Stimulated activated CD8-positive, alpha-beta memory T cell treated with anti-CD3 and anti-CD28 coated beads, Interleukin-7, amount 100 ng/mL, for 1 hour (primary cell): ENCODE data around the gene MYOM3.
A peak's percentile ranks its signal among the peaks of the same experiment; 100 is the strongest.
"Not testable (repeated sequence)": the region's sequence is repeated elsewhere in the genome, so short reads cannot be mapped to it uniquely, and the experiment has no call there.

Experiments
- DNase-seq, 2 donors: peaks; one replicate each; pipeline ENCODE4 v3.0.0-alpha.2; 2020; ENCODE audit warnings: low read depth in 2 of 2

MYOM3 gene

GRCh38 chr1:24071941-24072340, 40.0 kb downstream of the MYOM3 start:
- no peak for DNase-seq

- DNase-seq, result peak; percentile 34 to 45
These were observed 41.0 kb downstream of the MYOM3 start for GRCh38 chr1:24070821-24071393.

GRCh38 chr1:24069817-24070216, 42.1 kb downstream of the MYOM3 start:
- no peak for DNase-seq

GRCh38 chr1:24067978-24068377, 44.0 kb downstream of the MYOM3 start:
- DNase-seq, result no peak

DNA sequence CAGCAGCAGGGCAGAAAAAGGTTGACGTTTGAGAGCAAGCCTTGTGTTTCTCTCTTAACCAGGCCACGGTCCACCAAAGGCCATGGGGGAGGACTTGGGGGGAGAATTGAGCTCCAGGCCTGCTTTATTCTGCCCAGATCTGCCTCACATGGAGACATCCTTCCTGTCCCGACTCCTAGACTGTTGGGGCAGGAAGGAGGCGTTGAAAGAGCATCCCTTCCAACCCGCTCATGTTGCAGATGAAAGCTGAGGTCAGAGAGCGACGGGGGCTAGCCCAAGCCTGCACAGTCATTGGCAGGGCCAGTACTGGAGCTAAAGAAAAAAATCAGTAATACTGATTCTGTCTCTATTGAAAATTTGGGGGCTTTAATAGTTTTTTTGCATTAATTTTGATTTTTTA, 46.6 kb downstream of the MYOM3 start:
- no peak for DNase-seq

DNA sequence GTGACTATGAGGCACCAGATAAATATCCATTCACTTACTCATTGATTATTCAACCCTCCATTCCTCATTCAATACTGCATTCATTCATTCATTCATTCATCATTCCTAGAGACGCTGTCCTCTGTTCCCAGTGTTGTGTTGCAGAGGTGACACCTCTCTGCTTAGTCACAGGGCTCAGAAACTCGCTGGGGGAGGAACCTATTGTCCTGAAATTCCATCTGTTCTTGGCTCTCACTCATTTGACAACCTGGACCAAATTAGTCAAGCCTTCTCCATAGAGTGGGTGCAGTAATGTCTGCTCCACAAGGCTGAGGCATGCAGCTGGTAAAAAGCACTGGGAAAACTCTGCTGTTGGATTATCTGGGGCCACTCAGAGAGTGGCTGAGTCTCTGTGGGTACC, 49.7 kb downstream of the MYOM3 start:
- DNase-seq, result no peak

- DNase-seq, result no peak
These were observed 51.5 kb downstream of the MYOM3 start for GRCh38 chr1:24060482-24060881.

- DNase-seq, result no peak
These were observed 53.1 kb downstream of the MYOM3 start for GRCh38 chr1:24058671-24059455.

DNA sequence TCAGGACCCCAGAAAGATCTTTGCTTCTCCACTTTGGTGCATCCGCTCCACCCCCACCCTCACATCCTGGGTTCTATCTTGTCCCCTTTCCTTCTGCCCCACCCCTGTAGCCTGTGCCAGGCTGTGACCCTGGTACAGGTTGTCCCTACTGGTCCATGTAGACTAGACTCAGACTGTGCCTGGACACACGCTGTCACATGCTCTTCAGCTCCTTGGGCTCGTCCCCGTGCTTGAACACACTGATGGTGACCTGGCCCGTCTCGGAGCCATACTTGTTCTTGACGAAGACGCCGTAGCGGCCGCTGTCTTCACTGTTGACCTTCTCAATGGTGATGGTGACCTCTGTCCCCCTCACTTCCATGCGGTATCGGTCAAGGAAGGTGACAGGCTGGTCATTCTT, 54.8 kb downstream of the MYOM3 start:
- DNase-seq, result no peak

GRCh38 chr1:24055681-24056080, 56.3 kb downstream of the MYOM3 start:
- DNase-seq, result no peak

- no peak for DNase-seq
These were observed 59.7 kb downstream of the MYOM3 start for GRCh38 chr1:24052220-24052619.

DNA sequence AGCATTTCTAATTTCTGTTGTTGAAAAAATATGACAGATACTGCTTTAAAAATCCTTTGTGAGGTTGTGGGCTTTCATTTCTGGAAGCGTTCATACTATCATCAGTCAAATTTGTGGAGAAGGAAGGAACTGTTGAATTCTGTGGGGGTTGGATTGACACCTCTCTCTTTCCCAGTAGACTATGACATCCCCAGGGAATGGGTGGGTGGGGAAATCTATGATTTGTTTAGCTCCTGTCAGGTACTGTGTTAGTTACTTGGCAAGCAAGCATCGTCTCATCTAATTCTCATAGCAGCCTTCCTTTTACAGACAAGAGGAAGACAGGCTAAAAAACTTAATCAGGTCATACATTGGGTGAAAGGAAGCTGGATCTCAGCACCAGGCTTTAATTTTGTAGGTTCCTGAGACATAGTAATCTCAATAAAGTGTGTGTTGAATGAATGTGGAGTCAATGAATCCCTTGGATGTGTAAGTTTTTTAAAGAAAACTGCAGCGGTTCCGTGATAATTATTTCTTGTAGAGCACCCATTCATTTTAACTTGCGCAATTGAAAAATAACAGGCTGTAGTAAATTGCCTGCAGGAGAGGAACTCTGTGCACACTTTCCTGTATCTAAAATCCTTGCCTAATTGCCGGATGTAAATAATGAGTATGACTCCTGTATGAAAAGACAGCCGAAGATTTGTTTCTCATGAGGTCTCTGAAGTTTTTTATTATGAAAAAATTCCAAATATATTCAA, 60.6 kb downstream of the MYOM3 start:
- DNase-seq, result no peak

GRCh38 chr1:24049733-24050132, 62.2 kb downstream of the MYOM3 start:
- no peak for DNase-seq

GRCh38 chr1:24048894-24049293, 63.0 kb downstream of the MYOM3 start:
- not testable (repeated sequence) for DNase-seq

- DNase-seq, result no peak
These were observed 63.6 kb downstream of the MYOM3 start for GRCh38 chr1:24048205-24048869.

- no peak for DNase-seq
These were observed 64.8 kb downstream of the MYOM3 start for GRCh38 chr1:24047110-24047477.

- DNase-seq, result no peak
These were observed 66.2 kb downstream of the MYOM3 start for GRCh38 chr1:24045771-24046170.

- DNase-seq, result not testable (repeated sequence)
These were observed 67.3 kb downstream of the MYOM3 start for GRCh38 chr1:24044672-24045071.

GRCh38 chr1:24043345-24044032, 68.4 kb downstream of the MYOM3 start:
- DNase-seq, result no peak

GRCh38 chr1:24042315-24042714, 69.6 kb downstream of the MYOM3 start:
- no peak for DNase-seq

DNA sequence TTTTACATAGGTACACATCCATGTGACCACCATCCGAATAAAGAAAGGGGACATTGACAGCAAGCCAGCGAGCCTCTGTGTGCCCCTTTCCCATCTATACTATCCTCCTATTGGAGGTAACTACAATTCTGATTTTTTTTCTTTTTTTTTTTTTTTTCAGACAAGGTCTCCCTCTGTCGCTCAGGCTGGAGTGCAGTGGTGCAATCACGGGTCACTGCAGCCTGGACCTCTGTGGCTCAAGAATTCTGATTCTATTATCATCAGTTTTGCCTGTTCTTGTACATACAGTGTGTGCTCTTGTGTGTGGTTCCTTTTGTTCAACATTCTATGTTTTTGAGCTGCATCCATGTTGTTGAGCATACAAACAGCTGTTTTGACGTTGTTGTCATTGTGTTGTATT, 75.8 kb downstream of the MYOM3 start:
- DNase-seq, result no peak

DNA sequence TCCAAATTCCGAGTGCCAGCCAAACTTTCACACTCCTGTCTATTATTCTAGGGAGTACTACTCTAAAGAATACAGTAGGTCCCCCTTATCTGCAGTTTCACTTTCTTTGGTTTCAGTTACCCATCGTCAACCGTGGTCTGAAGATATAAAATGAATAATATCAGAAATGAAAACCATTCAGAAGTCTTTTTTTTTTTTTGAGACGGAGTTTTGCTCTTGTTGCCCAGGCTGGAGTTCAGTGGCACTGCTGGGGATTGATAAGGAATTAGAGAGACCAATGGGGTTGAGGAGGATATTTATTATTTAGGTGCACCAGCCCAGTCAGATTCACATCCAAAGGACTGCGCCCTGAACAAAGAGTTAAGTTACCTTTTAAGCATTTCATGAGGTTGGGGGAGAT, 79.0 kb downstream of the MYOM3 start:
- no peak for DNase-seq
